Measurements from ENCODE around the gene DUSP15. TPM values are rescaled to one million over a fixed set of nuclear protein-coding genes. Genes with fewer than 3 reads are reported as not detected.
"Not testable (repeated sequence)": the region's sequence is repeated elsewhere in the genome, so short reads cannot be mapped to it uniquely, and the experiment has no call there.

The DUSP15 gene
- total RNA-seq, 1 donor from 2014 or later = 2.8 TPM

- DNase-seq (ENCODE audit: low spot score) = no peak
Observed at GRCh38 chr20:31839782-31840487, 30.4 kb downstream of the DUSP15 start.

- no peak for DNase-seq (ENCODE audit: low spot score)
Observed at GRCh38 chr20:31838646-31839292, 31.6 kb downstream of the DUSP15 start.

- DNase-seq (ENCODE audit: low spot score) = no peak
Observed at GRCh38 chr20:31837896-31838397, 32.4 kb downstream of the DUSP15 start.

GRCh38 chr20:31836853-31837608 is 33.3 kb downstream of the DUSP15 start:
- DNase-seq (ENCODE audit: low spot score) = no peak

GRCh38 chr20:31835977-31836852 is 34.1 kb downstream of the DUSP15 start:
- peak; percentile 78 for DNase-seq (ENCODE audit: low spot score)

- DNase-seq (ENCODE audit: low spot score) = no peak
Observed at GRCh38 chr20:31835554-31835953, 34.8 kb downstream of the DUSP15 start.

- DNase-seq (ENCODE audit: low spot score) = no peak
Observed at GRCh38 chr20:31833931-31834521, 36.3 kb downstream of the DUSP15 start.

- DNase-seq (ENCODE audit: low spot score) = peak; percentile 36
Observed at GRCh38 chr20:31833130-31833930, 37.0 kb downstream of the DUSP15 start.

- DNase-seq (ENCODE audit: low spot score) = no peak
Observed at GRCh38 chr20:31831771-31832306, 38.5 kb downstream of the DUSP15 start.

GRCh38 chr20:31831211-31831610 is 39.1 kb downstream of the DUSP15 start:
- no peak for DNase-seq (ENCODE audit: low spot score)

GRCh38 chr20:31830406-31830981 is 39.8 kb downstream of the DUSP15 start:
- DNase-seq (ENCODE audit: low spot score) = no peak

- DNase-seq (ENCODE audit: low spot score) = no peak
Observed at GRCh38 chr20:31829731-31830130, 40.6 kb downstream of the DUSP15 start.

GRCh38 chr20:31828016-31828415 is 42.3 kb downstream of the DUSP15 start:
- DNase-seq (ENCODE audit: low spot score) = not testable (repeated sequence)

- DNase-seq (ENCODE audit: low spot score) = no peak
Observed at GRCh38 chr20:31827059-31827458, 43.3 kb downstream of the DUSP15 start.

GRCh38 chr20:31826074-31826473 is 44.3 kb downstream of the DUSP15 start:
- DNase-seq (ENCODE audit: low spot score) = no peak

GRCh38 chr20:31824554-31825313 is 45.6 kb downstream of the DUSP15 start:
- no peak for DNase-seq (ENCODE audit: low spot score)

- DNase-seq (ENCODE audit: low spot score) = no peak
Observed at GRCh38 chr20:31824125-31824485, 46.2 kb downstream of the DUSP15 start.

GRCh38 chr20:31823360-31824124 is 46.8 kb downstream of the DUSP15 start:
- no peak for DNase-seq (ENCODE audit: low spot score)

Data from mucosa of gallbladder (tissue), 1 donor.